ENCODE results near the gene ZNF865. TPM values are rescaled to one million over a fixed set of nuclear protein-coding genes. Genes with fewer than 3 reads are reported as not detected.

ZNF865 gene
- total RNA-seq, 1 experiment from 2014 or later: 16.2 TPM

GRCh38 chr19:55652311-55653128 is 47.1 kb downstream of the ZNF865 start:
- DNase-seq (ENCODE audit: low read depth, low spot score): no peak
- Histone ChIP-seq H3K27me3 (ENCODE audit: insufficient read depth, low read length) (no peaks in the 10 kb centered on the region), H2AFZ (ENCODE audit: low read depth, low read length, poor library complexity, severe bottlenecking) (no peak overlapping the region), H4K20me1 (ENCODE audit: insufficient read depth) (no peaks in the 10 kb centered on the region; the same call in 1 of the 2 replicates), H3K4me2 (ENCODE audit: low read length) (peak overlapping the region; percentile 79), H3K4me1 (ENCODE audit: control insufficient read depth in 1 of 2, insufficient read depth in 2 of 2, low read length in 2 of 2) (peaks cover 16 to 24% of the 10 kb centered on the region in 2 experiments; a peak in 3 of 4 replicates), H3K4me3 (replicated peaks in 1 of 2; ENCODE audit: low read depth in 1 of 2, low read length in 2 of 2) (peak overlapping the region; percentile 67 to 87), H3K9ac (ENCODE audit: low read length) (peak overlapping the region; percentile 99), H3K79me2 (ENCODE audit: insufficient read depth, low read length) (peaks cover 23% of the 10 kb centered on the region), H3K9me3 (ENCODE audit: control insufficient read depth in 1 of 2, insufficient read depth in 1 of 2, low read depth in 1 of 2, low read length in 2 of 2) (no peaks in the 10 kb centered on the region), H3K9me2 (ENCODE audit: insufficient read depth) (no peaks in the 10 kb centered on the region), H3K27ac (ENCODE audit: low read depth, low read length) (no peak overlapping the region), H3K36me3 (ENCODE audit: control insufficient read depth in 1 of 2, insufficient read depth in 2 of 2, low read length in 2 of 2) (peaks cover 0 to 3% of the 10 kb centered on the region in 2 experiments; a peak in 1 of 4 replicates)
- no TSS peak for BruUV-seq (replicated peaks)
- no peak for ATAC-seq
- RAD21 ChIA-PET (ENCODE audit: low non-redundant PET in 1 of 2, low total read pairs in 2 of 2, uncharacterized antibody in 2 of 2, unreplicated experiment in 2 of 2): interaction anchor here in 1 of 2 experiments (0.6 to 0.7 kb wide), 2 partner anchors 168 to 187 kb away, joined by 3 to 4 read pairs; no protein-coding TSS in a partner anchor
- TF ChIP-seq EZH2phosphoT487 (IDR thresholded peaks at IDR 0.05; ENCODE audit: borderline replicate concordance) (no peak), MAX (IDR thresholded peaks at IDR 0.05) (no peak), ZFX (IDR thresholded peaks at IDR 0.05) (no peak), REST (IDR thresholded peaks at IDR 0.05; ENCODE audit: low read depth) (no peak), FOSL1 (IDR thresholded peaks at IDR 0.05; ENCODE audit: low read depth) (no peak), ZBTB33 (IDR thresholded peaks at IDR 0.05; ENCODE audit: extremely low read depth, insufficient replicate concordance, low read length) (no peak), ELF1 (IDR thresholded peaks at IDR 0.05; ENCODE audit: borderline replicate concordance, low read depth) (no peak), EGR1 (IDR thresholded peaks at IDR 0.05; ENCODE audit: low read depth) (no peak), YY1 (IDR thresholded peaks at IDR 0.05; ENCODE audit: extremely low read depth, insufficient replicate concordance, low read depth, low read length) (no peak), EZH2 (IDR thresholded peaks at IDR 0.05) (no peak), CTCF (IDR thresholded peaks at IDR 0.05 in 2 of 3, conservative IDR thresholded peaks at IDR 0.05 in 1 of 3; ENCODE audit: borderline replicate concordance in 1 of 3, insufficient read depth in 1 of 3, low read depth in 2 of 3, low read length in 2 of 3) (no peak), SIN3A (IDR thresholded peaks at IDR 0.05; ENCODE audit: low read depth) (no peak), TCF7L2 (IDR thresholded peaks at IDR 0.05; ENCODE audit: borderline replicate concordance, extremely low read depth, insufficient read depth, insufficient read length) (no peak), RAD21 (IDR thresholded peaks at IDR 0.05; ENCODE audit: low read depth) (no peak)
- CTCF ChIA-PET: interaction anchor here (0.6 to 1.0 kb wide), 8 partner anchors 7 to 410 kb away, joined by 3 to 5 read pairs (median 4); partner anchors contain the start of genes FIZ1, ZNF581 and ZNF784
- POLR2A ChIA-PET: interaction anchor here (0.7 to 2.4 kb wide), 3 partner anchors 10 to 103 kb away, joined by 3 to 9 read pairs (median 5); partner anchors contain the start of gene ZNF581
- intact Hi-C loops (cut with micrococcal nuclease): loop anchor here (1.0 kb wide), 1 partner anchor 20 kb away; no protein-coding TSS in a partner anchor
